GM13976 (cell line): ENCODE measurements around the gene SERPINA3.

Experiments
- DNase-seq: peaks from one replicate; pipeline ENCODE4 v3.0.0; 2012; ENCODE audit warnings: low spot score
- in situ Hi-C: fragments of 300-500 bp; cut with MboI; formaldehyde crosslinking; loops from one replicate; pipeline ENCODE4 v1.12.0; 2022; ENCODE audit warnings: low sequenced_read_pairs, mixed read lengths, inconsistent platforms; ENCODE audit not compliant: unreplicated experiment
- TF ChIP-seq, protein P1 (sequence below): IDR thresholded peaks from 2 replicates; pipeline ENCODE4 v1.5.1; 2012; ENCODE audit warnings: borderline replicate concordance, mild to moderate bottlenecking; ENCODE audit not compliant: insufficient read depth; ENCODE audit errors: extremely low read depth, missing control alignments, control extremely low read depth

The SERPINA3 gene

DNA sequence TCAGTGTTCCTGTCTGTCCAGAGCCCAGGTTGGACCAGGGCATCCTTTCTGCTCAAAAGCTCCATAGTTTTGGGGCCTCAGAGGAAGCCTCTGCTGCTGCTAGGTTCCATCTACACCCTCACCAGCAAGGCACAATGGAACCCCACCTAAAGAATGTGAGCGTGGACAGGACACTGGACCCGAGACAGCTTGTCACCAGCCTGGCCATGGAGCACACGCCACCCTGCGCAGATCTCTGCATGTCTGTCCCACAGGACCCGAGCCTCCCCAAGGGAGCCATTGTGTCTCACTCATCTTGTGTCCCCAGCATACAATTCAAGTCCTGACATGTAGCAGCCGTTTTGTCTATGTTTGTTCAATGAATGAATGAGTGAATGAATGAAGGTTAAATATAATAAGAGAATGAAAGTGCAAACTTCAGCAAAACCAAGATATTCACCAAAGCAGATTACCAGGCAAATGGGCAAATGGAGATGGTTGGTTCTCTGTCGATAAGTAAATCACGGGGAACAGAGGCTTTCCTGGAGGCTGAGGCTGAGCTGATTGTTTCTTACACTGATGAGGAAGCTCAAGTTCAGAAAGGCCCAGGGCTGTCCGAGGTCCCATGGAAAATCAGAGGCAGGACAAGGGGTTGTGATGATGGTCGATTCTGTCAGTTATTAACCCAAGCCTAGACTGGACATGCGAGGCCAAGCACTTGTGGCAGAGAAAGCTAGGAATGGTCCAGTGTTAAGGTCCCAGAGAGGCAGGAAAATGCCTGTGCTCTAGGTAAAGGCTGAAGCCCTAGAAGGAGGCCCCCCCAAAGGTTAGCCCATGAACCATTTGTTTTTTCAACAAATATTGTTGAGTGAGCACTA, 27.0 kb downstream of the SERPINA3 start:
- in situ Hi-C loops, result no loop called here
- DNase-seq, result no peak
- TF ChIP-seq, protein P1, sequence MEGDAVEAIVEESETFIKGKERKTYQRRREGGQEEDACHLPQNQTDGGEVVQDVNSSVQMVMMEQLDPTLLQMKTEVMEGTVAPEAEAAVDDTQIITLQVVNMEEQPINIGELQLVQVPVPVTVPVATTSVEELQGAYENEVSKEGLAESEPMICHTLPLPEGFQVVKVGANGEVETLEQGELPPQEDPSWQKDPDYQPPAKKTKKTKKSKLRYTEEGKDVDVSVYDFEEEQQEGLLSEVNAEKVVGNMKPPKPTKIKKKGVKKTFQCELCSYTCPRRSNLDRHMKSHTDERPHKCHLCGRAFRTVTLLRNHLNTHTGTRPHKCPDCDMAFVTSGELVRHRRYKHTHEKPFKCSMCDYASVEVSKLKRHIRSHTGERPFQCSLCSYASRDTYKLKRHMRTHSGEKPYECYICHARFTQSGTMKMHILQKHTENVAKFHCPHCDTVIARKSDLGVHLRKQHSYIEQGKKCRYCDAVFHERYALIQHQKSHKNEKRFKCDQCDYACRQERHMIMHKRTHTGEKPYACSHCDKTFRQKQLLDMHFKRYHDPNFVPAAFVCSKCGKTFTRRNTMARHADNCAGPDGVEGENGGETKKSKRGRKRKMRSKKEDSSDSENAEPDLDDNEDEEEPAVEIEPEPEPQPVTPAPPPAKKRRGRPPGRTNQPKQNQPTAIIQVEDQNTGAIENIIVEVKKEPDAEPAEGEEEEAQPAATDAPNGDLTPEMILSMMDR, result no peak

DNA sequence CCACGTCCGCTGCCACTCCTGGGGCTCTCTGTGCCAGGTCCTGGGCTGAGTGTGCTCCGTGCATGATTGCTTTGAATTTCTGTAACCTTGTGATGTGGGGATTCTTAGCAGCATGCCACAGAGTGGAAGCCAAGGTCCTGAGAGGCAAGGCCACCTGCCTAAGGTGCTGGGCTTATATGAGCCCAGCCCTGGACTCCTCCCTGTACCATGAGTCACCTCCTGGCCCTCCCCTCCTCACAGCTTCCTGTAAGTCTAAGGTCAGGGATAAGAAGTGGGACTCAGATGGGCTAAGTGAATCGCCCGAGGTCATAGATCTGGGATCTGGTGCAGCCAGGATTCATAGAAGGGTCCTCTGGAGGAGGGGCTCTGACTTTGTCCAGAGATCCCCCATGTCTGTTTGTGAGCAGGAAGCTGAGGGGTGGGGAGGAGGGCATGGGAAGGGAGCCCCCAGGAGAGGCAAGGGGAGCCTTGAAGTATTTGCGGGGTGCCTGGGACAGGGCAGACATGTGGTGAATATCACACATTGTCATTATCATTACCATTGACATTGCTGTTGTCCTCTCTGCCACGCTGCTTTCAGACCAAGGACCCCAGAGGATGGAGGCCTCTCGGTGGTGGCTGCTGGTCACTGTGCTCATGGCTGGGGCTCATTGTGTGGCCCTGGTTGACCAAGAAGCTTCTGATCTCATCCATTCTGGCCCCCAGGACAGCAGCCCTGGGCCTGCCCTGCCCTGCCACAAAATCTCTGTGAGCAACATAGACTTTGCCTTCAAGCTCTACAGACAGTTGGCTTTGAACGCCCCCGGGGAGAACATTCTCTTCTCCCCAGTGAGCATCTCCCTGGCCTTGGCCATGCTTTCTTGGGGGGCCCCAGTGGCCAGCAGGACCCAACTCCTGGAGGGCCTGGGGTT, 28.8 kb downstream of the SERPINA3 start:
- DNase-seq, result no peak
- TF ChIP-seq, protein P1, result no peak
- in situ Hi-C loops, result no loop called here

DNA sequence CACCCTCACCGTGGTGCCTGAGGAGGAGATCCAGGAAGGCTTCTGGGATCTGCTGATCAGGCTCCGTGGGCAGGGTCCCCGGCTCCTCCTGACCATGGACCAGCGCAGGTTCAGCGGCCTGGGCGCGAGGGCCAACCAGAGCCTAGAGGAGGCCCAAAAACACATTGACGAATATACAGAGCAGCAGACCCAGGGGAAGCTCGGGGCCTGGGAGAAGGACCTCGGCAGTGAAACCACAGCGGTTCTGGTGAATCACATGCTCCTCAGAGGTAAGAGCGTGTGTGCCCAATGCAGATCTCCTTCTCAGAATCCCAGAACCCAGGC, 29.4 kb downstream of the SERPINA3 start:
- no peak for DNase-seq
- TF ChIP-seq, protein P1, result no peak
- in situ Hi-C loops, result no loop called here

DNA sequence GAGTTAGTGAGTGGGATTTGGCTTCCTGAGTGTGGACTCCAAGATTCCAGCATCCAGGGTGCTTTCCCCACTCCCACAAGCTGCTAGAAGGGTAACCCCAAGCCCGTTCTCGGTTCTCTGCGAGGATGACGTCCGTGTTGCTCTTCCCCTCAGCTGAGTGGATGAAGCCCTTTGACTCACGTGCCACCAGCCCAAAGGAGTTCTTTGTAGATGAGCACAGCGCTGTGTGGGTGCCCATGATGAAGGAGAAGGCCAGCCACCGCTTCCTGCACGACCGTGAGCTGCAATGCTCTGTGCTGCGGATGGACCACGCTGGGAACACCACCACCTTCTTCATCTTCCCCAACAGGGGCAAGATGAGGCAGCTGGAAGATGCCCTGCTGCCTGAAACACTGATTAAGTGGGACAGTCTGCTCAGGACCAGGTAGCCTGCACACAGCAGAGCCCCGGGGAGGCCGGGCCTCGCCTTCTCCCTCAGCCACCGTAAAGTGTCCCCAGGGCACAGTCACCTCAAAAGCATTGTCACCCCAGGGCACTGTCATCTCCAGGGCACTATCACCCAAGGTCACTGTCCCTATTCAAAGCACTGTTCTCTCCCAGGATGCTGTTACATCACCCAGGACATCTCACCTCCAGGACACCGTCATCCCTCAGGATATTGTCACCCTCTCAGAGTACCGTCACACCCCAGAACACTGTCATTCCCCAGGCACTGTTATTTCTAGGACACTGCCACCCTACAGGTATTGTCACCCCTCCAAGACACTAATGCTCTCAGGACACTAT, 31.3 kb downstream of the SERPINA3 start:
- TF ChIP-seq, protein P1, result no peak
- in situ Hi-C loops, result no loop called here
- no peak for DNase-seq

DNA sequence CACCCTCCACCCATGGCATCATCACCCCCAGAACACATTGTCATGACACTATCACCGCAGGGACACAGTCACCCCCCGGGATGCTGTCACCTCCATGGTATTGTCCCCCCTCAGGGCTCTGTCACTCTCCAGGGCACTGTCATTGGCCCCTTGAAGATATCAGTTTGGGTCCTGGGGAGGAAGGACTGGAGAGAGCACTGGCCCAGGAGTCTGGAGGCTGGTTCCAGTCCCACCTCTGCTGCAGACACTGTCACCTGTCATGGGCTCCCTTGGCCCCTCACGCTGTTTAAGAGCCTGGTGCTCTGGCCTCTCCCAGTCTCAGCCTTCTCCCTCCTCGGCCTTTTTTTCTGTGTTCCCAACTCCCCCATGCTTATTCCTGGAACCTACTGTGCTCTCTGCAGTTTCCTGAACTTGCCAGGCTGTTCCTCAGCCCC, 31.9 kb downstream of the SERPINA3 start:
- in situ Hi-C loops, result no loop called here
- no peak for DNase-seq
- TF ChIP-seq, protein P1, result no peak

DNA sequence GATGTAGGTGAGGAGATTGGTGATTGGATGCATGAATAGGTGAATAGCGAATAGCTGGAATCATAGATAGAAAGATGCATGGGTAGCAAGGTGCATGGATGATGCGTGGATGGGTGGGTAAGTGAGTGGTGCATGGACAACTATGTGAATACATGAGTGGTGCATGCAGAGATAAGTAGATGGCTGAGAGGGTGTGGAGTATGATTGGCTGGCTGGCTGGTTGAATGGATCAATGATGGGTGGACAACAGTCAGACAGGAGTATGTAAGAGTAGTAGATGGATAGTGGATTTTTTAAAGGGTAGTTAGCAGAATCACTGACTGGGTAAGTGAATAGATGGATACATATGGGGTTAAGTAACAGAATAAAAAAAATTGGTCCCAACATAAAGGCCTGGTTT, 33.9 kb downstream of the SERPINA3 start:
- no peak for DNase-seq

More for the DNA sequence above, 33.9 kb downstream of the SERPINA3 start:
- TF ChIP-seq, protein P1, result no peak
- in situ Hi-C loops, result no loop called here
